Measurements from ENCODE around the gene PFKL.

- no peak for TF ChIP-seq EZH2 (IDR thresholded peaks at IDR 0.05; ENCODE audit: insufficient read depth, poor library complexity, severe bottlenecking)
- TF ChIP-seq EZH2phosphoT487 (IDR thresholded peaks at IDR 0.05; ENCODE audit: insufficient read depth, low read depth) = no peak
Observed at GRCh38 chr21:44263768-44264167, 36.1 kb upstream of the PFKL start.
